GM18508 (cell line): ENCODE results near the gene PAEP.

Experiments
- ATAC-seq: cut with Tn5 transposase; IDR thresholded peaks from one replicate; pipeline ENCODE4 v1.9.1; 2021; ENCODE audit warnings: moderate number of reproducible peaks; ENCODE audit not compliant: insufficient read depth, unreplicated experiment

PAEP gene

GRCh38 chr9:135574331-135574730 lies 12.8 kb downstream of the PAEP start:
- ATAC-seq = no peak

GRCh38 chr9:135574943-135575342 lies 13.4 kb downstream of the PAEP start:
- no peak for ATAC-seq

DNA sequence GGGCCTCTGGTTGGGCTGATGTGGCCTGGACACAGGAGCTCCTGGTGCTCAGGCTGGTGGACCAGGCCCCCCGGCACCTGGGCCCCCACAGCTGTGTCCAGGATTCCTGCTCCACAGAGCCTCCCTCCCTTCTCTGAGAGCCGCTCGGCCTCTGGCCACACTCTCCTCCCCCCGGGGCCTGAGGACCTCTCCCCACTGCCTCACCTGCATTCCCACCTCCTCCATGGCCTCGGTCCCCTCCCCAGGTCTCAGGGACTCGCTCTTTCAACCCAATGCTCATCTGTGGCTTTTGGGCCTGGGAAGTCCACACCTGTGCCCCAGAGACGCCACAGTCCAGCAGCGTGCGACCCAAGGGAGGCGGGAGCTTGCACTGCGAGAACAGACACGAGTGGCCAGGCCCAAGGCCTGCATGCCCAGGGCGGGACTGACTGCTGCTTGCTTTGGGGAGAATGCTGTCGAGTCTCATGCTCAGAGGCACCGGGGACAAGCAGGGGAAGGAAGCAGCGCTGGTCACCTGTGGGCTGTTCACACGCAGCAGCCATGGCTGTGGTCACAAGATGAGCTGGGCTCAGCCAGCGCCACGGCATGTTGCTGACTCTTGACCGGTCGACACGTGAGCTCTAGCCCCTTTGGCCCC lies 14.6 kb downstream of the PAEP start:
- ATAC-seq = no peak

DNA sequence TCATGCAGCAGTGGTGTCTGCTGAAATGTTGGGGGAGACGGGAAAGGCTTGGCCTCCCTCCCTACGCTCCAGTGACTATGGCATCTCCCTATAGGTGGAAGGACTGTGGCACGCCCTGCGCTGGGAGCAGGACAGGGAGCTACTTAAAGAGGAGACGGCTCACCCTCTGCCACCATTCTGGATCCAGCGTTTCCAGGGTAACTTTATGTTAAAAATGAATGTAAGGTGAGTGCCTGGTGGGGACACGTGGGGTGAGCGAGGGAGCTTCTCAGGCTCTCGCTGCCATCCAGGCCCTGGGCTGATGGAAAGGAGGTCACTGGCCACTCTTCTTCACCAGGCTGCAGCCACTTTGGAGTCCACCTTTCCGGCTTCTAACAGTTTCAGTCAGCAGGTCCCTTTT lies 15.7 kb downstream of the PAEP start:
- ATAC-seq = no peak

DNA sequence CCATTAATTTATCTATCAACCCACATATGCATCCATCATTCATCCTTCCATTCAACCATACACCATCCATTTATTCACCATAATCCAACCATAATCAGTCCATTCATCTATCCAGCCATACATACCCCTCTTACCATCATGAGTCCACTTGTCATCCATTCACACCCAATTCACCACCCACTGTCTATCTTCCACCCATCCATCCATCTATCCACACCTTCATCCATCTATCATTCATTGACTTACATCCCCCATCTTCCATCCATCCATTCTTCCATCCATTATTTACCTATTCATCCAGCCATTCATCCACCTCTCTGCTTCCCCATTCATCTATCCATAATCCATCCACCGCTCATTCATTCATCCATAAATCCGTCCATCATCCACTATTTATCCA lies 17.8 kb downstream of the PAEP start:
- no peak for ATAC-seq

GRCh38 chr9:135579889-135580660 lies 18.5 kb downstream of the PAEP start:
- ATAC-seq = no peak

- ATAC-seq = no peak
Observed at GRCh38 chr9:135580664-135581380, 19.3 kb downstream of the PAEP start.

- ATAC-seq = no peak
Observed at GRCh38 chr9:135581636-135582426, 20.3 kb downstream of the PAEP start.

GRCh38 chr9:135582541-135582940 lies 21.0 kb downstream of the PAEP start:
- no peak for ATAC-seq

GRCh38 chr9:135582966-135583687 lies 21.6 kb downstream of the PAEP start:
- no peak for ATAC-seq

DNA sequence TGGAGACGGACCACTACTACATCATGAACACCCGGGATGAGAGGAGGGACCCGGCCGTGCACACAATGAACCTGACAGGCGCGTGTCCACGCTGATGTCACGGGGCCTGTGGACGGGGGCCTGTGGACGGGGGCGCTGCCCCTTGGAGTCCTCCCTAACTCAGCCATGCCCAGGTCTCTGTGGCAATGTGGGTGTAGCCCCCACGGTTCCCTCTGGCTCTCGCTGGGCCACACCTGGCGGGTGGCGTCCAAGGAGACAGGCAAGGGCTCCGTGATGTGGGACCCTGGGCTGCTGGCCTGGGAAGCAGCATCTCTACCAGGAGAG lies 22.1 kb downstream of the PAEP start:
- no peak for ATAC-seq

DNA sequence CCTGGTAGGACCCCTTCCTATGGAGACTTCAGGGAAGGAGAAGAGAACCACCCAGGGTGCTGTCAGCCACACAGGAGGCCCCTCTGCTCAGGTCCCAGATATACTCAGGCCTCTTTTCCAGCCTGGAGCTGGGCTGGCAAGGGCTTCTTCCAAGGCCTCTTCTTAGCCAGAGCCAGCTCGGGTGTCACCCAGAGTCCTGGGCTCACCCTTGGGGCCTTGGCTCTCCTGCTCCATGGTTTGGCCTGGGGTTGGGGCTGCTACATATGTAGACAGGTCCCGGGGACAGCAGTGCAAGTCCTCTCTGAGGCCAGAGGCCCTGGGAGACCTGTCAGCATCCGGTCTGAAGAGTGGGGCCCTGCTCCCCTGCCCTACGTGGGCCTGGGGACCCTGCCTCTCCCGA lies 22.8 kb downstream of the PAEP start:
- ATAC-seq = no peak

DNA sequence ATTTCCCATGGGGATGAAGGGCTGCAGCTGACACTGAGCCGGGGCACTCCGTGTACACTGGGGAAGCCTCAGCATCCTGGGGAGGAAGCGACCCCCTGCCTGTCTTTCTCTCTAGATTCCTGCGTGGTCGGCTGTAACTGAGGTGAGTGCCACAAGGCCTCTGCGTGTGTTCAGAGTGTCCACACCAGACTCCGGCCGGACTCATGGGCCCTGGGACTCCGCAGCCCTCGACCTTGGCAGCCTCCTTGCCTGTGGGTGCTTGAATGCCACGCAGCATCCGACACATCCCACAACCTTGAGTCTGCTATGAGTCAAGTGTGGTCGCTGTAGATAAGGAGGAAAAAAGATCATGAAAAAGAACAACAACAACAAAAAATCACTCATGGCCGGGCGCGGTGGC lies 23.4 kb downstream of the PAEP start:
- no peak for ATAC-seq

- ATAC-seq = no peak
Observed at GRCh38 chr9:135586601-135587109, 25.1 kb downstream of the PAEP start.

DNA sequence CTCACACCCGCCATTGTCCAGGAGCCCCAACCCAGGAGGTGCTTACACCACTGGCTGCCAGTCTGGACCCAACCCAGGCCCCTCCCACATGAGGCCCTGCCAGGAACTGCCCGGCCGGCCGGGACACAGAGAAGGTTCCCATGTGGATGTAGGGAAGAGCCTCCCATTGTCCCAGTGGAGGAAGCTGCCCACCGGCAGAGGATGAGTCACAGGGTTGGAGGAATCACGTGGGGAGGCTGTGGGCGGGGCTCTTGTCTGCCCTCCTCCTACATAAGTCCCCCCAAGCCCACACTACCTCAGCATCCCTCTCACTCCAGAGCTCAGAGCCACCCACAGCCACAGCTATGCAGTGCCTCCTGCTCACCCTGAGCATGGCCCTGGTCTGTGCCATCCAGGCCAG lies 26.1 kb downstream of the PAEP start:
- ATAC-seq = no peak

DNA sequence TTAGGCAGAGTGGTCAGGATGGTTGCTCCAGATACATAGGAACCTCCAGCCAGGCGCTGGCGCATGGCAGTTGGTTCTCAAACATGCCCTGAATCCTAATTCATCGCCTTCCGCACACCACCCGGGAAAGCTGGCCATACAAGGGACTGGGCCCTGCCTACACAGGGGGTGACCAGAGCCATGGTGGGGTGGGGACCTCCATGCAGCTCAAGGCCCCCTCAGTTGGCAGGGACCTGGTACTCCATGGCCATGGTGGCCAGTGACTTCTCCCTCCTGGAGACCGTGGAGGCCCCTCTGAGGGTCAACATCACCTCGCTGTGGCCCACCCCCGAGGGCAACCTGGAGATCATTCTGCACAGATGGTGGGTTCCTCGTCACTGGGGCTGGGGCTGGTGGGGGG lies 26.8 kb downstream of the PAEP start:
- no peak for ATAC-seq

DNA sequence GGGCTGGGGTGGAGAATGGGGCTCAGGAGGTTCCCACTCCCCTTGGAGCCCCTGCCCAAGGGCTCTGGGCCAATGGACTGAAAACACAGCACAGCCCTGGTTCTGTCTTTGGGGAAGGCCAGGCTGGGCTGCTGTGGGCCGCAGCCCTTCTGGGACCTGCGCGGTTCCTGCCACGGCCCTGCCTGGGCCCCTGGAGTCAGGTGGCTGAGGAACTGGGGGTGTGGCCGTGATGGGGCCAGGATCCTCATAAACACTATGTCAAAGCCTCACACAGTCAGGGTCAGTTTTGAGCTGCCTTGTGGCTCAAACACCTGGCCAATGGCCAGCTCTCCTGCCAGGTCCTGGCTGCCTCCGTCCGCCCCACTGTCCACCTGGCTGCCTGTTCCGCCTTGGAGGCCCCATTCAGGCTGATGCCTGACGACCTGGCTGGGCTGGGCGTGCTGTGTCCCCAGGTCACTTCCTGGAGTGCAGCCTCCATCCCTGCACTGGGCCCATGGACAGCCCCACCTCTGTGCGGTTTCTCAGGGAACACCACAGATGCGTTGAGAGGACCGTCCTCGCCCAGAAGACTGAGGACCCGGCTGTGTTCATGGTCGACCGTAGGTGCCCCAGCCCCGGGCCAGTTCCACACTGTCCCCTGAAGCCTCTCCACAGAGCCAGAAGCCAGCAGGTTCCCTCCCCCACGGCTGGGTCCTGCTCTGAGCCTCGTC lies 27.5 kb downstream of the PAEP start:
- no peak for ATAC-seq

- ATAC-seq = no peak
Observed at GRCh38 chr9:135589596-135590485, 28.3 kb downstream of the PAEP start.
